Fibroblast of lung (primary cell): ENCODE data around the gene NFYB. TPM values are rescaled to one million over a fixed set of nuclear protein-coding genes. Genes with fewer than 3 reads are reported as not detected.

Experiments used
- DNase-seq, 2 donors: peaks; one replicate each; pipeline versions ENCODE4 v3.0.0 to v3.0.0-alpha.2; 2010; ENCODE audit warnings: low read depth in 2 of 2
- H2AFZ ChIP-seq: 2 replicates; pipeline ENCODE4 v1.5.1; 2012; ENCODE audit warnings: low read length, control low read depth, inconsistent platforms
- H3K27ac ChIP-seq: 2 replicates; pipeline ENCODE4 v1.5.1; 2011; ENCODE audit warnings: low read length, control low read depth; ENCODE audit not compliant: insufficient read depth
- H3K27me3 ChIP-seq: 2 replicates; pipeline ENCODE4 v1.5.1; 2011; ENCODE audit warnings: mild to moderate bottlenecking, low read length; ENCODE audit not compliant: control insufficient read depth, insufficient read depth
- H3K36me3 ChIP-seq: 2 replicates; pipeline ENCODE4 v1.5.1; 2011; ENCODE audit warnings: low read length; ENCODE audit not compliant: control insufficient read depth, insufficient read depth
- H3K4me1 ChIP-seq: 2 replicates; pipeline ENCODE4 v1.5.1; 2011; ENCODE audit warnings: low read length; ENCODE audit not compliant: control insufficient read depth, insufficient read depth; ENCODE audit errors: extremely low read depth
- H3K4me2 ChIP-seq: 2 replicates; pipeline ENCODE4 v1.5.1; 2011; ENCODE audit warnings: low read length, control low read depth; ENCODE audit not compliant: insufficient read depth; ENCODE audit errors: extremely low read depth
- H3K4me3 ChIP-seq, 4 experiments: fragments of 200-600 bp in 1 of 4; sonication (generic) in 1 of 4; replicated peaks in 1 of 4; 2 replicates each; pipeline ENCODE4 v1.5.1; 2011 to 2016; ENCODE audit warnings: low read length in 4 of 4, low read depth in 3 of 4, mild to moderate bottlenecking in 3 of 4, control low read depth in 2 of 4, inconsistent platforms in 1 of 4, mixed read lengths in 1 of 4; ENCODE audit not compliant: insufficient read depth in 1 of 4; ENCODE audit errors: control extremely low read depth in 1 of 4
- H3K79me2 ChIP-seq: 2 replicates; pipeline ENCODE4 v1.5.1; 2012; ENCODE audit warnings: mild to moderate bottlenecking, low read length, inconsistent platforms; ENCODE audit not compliant: control insufficient read depth, insufficient read depth
- H3K9ac ChIP-seq: 2 replicates; pipeline ENCODE4 v1.5.1; 2011; ENCODE audit warnings: mild to moderate bottlenecking, low read length, control low read depth; ENCODE audit not compliant: insufficient read depth
- H3K9me3 ChIP-seq: 2 replicates; pipeline ENCODE4 v1.5.1; 2012; ENCODE audit warnings: low read depth, low read length; ENCODE audit not compliant: control insufficient read depth, insufficient read depth
- H4K20me1 ChIP-seq: 2 replicates; pipeline ENCODE4 v1.5.1; 2011; ENCODE audit warnings: low read length; ENCODE audit not compliant: control insufficient read depth, insufficient read depth; ENCODE audit errors: extremely low read depth
- EZH2 ChIP-seq: IDR thresholded peaks from 2 replicates; pipeline ENCODE4 v1.5.1; 2012; ENCODE audit warnings: low read length, control low read depth, mild to moderate bottlenecking; ENCODE audit errors: missing control alignments
- polyA minus RNA-seq: library from RNA; depleted of rRNA, polyadenylated mRNA; stranded (reverse); fragments of >200 nt; gene quantifications from 2 replicates; pipeline ENCODE4 v1.2.3, GENCODE V29; 2011; ENCODE audit warnings: low replicate concordance
- polyA plus RNA-seq, 2 donors: library from polyadenylated mRNA; depleted of rRNA in 1 of 2; stranded (reverse) in 1 of 2; unstranded in 1 of 2; fragments of >200 nt; gene quantifications; 2 replicates each; pipeline ENCODE4 v1.2.1, GENCODE V29; 2011 to 2012; ENCODE audit warnings: missing spikeins in 1 of 2
- total RNA-seq: library from RNA; depleted of rRNA; stranded (reverse); fragments of >200 nt; gene quantifications from 2 replicates; pipeline ENCODE4 v1.2.1, GENCODE V29; 2014
- TF ChIP-seq, protein P1 (sequence below), 2 donors: IDR thresholded peaks in 1 of 2; conservative IDR thresholded peaks in 1 of 2; 1 replicate in 1 of 2; 2 replicates in 1 of 2; pipeline ENCODE4 v1.5.1; 2011 to 2012; ENCODE audit warnings: low read length in 2 of 2, control low read depth in 1 of 2, inconsistent platforms in 1 of 2, low read depth in 1 of 2, mild to moderate bottlenecking in 1 of 2

NFYB gene
- 32.2 and 48.0 TPM in 2 replicates for total RNA-seq
- polyA plus RNA-seq = 30.0 and 39.9 TPM in 2 replicates
- polyA plus RNA-seq (2012) = 23.0 and 29.8 TPM in 2 replicates
- polyA minus RNA-seq = 1.2 and 2.9 TPM in 2 replicates

DNA sequence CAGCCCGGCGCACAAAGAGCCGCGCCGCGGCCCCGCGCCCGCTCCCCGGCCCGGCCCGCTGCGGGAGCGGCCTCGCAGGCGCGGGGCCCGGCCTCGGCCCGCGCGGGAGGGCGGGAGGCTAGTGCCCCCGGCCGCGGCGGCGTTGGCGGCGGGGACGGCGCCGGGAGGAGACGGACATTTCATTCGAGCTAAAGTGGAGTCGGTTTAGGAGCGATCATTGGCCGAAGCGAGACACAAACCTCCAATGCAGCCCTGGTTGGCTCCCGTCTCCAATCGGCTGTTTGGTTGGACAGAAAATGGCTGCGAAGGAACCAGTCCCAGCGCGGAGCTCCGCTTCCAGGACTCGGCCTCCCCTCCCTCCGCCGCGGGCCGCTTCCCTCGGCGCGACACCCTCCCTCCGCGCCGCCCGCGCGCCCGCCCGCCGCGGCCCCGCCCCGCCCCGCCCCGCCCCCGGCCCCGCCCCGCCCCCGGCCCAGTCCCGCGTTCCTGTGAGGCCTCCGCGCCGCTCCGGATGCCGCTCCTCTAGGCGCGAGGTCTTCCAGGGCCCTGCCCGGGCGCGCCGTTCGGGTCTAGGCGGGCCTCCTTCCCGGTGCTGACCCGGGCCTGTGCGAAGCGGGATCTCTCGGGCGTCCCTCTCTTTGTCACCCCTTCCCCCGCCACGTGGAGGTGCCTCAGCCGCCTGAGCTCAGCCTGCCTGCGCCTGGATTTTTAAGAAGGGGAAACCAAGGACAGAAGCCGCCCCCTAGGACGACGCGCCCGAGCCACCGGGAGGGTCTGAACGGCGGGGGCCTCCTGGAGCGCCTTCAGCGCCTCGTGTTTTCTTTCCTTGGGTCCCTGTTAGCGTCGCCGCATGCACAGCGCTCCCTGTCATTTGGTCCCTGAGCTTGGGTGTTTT is at the start of gene NFYB:
Gene NFYB (minus strand): TSS at position 309 of the 895 bp plus-strand sequence. CDS start 2,757 bp downstream, outside the sequence.
- TF ChIP-seq EZH2 = peak; percentile 24
- TF ChIP-seq, protein P1, sequence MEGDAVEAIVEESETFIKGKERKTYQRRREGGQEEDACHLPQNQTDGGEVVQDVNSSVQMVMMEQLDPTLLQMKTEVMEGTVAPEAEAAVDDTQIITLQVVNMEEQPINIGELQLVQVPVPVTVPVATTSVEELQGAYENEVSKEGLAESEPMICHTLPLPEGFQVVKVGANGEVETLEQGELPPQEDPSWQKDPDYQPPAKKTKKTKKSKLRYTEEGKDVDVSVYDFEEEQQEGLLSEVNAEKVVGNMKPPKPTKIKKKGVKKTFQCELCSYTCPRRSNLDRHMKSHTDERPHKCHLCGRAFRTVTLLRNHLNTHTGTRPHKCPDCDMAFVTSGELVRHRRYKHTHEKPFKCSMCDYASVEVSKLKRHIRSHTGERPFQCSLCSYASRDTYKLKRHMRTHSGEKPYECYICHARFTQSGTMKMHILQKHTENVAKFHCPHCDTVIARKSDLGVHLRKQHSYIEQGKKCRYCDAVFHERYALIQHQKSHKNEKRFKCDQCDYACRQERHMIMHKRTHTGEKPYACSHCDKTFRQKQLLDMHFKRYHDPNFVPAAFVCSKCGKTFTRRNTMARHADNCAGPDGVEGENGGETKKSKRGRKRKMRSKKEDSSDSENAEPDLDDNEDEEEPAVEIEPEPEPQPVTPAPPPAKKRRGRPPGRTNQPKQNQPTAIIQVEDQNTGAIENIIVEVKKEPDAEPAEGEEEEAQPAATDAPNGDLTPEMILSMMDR (conservative IDR thresholded peaks at IDR 0.05 in 1 of 2, IDR thresholded peaks at IDR 0.05 in 1 of 2; ENCODE audit: low read depth in 1 of 2, low read length in 2 of 2) = no peak
- Histone ChIP-seq H3K4me1 (peaks cover 10% of the 10 kb centered on the region), H3K4me3 (peak within 1 kb of the TSS; percentile 75 to 96 (median 84)), H3K9me3 (no peaks in the 10 kb centered on the region), H2AFZ (peak within 1 kb of the TSS; percentile 66), H3K27ac (peak within 1 kb of the TSS; percentile 79), H4K20me1 (peaks cover 2% of the 10 kb centered on the region), H3K79me2 (peaks cover 33% of the 10 kb centered on the region), H3K9ac (peak within 1 kb of the TSS; percentile 85), H3K36me3 (no peaks in the 10 kb centered on the region), H3K27me3 (no peaks in the 10 kb centered on the region), H3K4me2 (peak within 1 kb of the TSS; percentile 88)
- DNase-seq = peak; percentile 98

DNA sequence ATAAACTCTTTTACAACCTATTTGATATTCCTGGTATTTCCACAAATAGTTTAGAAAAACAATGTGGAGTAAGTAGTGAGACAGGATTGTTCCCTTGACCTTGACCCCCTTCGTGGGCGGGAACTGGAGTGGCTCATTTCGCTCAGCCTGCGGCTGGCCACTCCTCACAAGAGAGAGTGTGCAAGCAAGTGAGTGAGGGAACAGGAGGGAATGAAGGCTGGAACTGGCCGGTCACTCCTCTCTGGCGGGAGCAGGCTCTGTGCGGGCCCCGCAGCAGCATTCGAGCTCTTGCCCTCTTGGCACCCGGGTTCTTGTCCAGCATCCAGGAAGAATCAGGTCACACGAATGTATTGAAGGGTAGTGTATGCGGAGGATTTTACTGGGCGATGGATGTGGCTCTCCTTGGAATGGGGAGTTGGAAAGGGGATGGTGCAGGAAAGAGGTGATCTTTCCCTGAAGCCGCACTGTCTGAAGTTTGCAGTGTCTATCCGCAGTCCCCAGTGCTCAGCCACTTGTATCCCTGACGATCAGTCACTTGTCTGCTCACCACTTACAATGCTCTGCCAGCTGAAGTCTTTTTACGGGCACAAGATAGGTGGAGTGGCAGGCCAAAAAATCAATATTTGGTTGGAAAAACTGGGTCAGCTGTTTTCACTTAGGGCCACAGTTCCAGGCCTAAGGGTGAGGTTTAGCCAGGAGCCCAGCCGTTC is 49.6 kb upstream of the NFYB start:
- H3K27ac ChIP-seq = no peak overlapping the region
- DNase-seq = no peak
- no peaks in the 10 kb centered on the region for H3K27me3 ChIP-seq
- no peaks in the 10 kb centered on the region for H3K36me3 ChIP-seq
- no peak overlapping the region for H2AFZ ChIP-seq
- H3K4me2 ChIP-seq = no peak overlapping the region
- H3K9me3 ChIP-seq = no peaks in the 10 kb centered on the region
- H3K79me2 ChIP-seq = no peaks in the 10 kb centered on the region
- H3K9ac ChIP-seq = no peak overlapping the region
- H3K4me1 ChIP-seq = no peaks in the 10 kb centered on the region
- H3K4me3 ChIP-seq = no peak overlapping the region
- no peaks in the 10 kb centered on the region for H4K20me1 ChIP-seq
- TF ChIP-seq, protein P1 (conservative IDR thresholded peaks at IDR 0.05 in 1 of 2, IDR thresholded peaks at IDR 0.05 in 1 of 2; ENCODE audit: low read depth in 1 of 2, low read length in 2 of 2) = no peak
- no peak for TF ChIP-seq EZH2

DNA sequence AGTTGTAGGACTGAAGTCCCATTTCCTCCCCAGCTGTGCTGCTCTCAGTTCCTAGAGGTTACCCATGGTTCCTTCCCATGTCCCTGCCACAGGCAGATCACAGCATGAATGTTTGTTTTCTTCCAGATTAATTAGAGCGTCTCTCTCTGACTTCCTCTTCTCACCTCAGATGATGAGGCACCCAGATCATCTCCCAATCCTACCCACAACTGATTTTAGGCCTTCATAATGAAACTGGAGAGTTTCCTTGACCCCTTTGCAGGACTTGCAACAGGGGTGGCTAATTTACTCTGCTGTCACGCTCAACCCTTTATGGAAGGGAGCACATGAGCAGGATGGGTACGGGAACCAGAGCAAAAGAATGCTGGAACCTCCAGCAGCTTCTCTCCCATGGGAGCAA is 45.4 kb upstream of the NFYB start:
- no peaks in the 10 kb centered on the region for H3K36me3 ChIP-seq
- H3K27me3 ChIP-seq = no peaks in the 10 kb centered on the region
- peaks cover 6% of the 10 kb centered on the region for H3K4me1 ChIP-seq
- DNase-seq = no peak
- no peak overlapping the region for H2AFZ ChIP-seq
- no peak overlapping the region for H3K27ac ChIP-seq
- H3K9me3 ChIP-seq = no peaks in the 10 kb centered on the region
- H3K79me2 ChIP-seq = no peaks in the 10 kb centered on the region
- H3K4me3 ChIP-seq = no peak overlapping the region
- no peaks in the 10 kb centered on the region for H4K20me1 ChIP-seq
- H3K9ac ChIP-seq = no peak overlapping the region
- TF ChIP-seq EZH2 = no peak
- TF ChIP-seq, protein P1 (conservative IDR thresholded peaks at IDR 0.05 in 1 of 2, IDR thresholded peaks at IDR 0.05 in 1 of 2; ENCODE audit: low read depth in 1 of 2, low read length in 2 of 2) = no peak
- H3K4me2 ChIP-seq = no peak overlapping the region
